Endothelial cell (in vitro differentiated cells): ENCODE measurements around the gene GPR162. TPM values are rescaled to one million over a fixed set of nuclear protein-coding genes. Genes with fewer than 3 reads are reported as not detected.

Experiments
- DNase-seq: peaks from one replicate; pipeline ENCODE4 v3.0.0; 2021; ENCODE audit warnings: low spot score
- H3K27ac Mint-ChIP-seq: one replicate; pipeline ENCODE4 v1.8.0; 2021; ENCODE audit warnings: mixed read lengths, inconsistent platforms; ENCODE audit not compliant: unreplicated experiment
- H3K27me3 Mint-ChIP-seq: one replicate; pipeline ENCODE4 v1.8.0; 2021; ENCODE audit warnings: mild to moderate bottlenecking, moderate library complexity, mixed read lengths, inconsistent platforms; ENCODE audit not compliant: unreplicated experiment
- H3K36me3 Mint-ChIP-seq: one replicate; pipeline ENCODE4 v1.8.0; 2021; ENCODE audit warnings: mild to moderate bottlenecking, low read depth, mixed read lengths, inconsistent platforms; ENCODE audit not compliant: unreplicated experiment
- H3K4me1 Mint-ChIP-seq: one replicate; pipeline ENCODE4 v1.8.0; 2021; ENCODE audit warnings: mild to moderate bottlenecking, mixed read lengths, inconsistent platforms; ENCODE audit not compliant: unreplicated experiment
- H3K4me3 Mint-ChIP-seq: one replicate; pipeline ENCODE4 v1.8.0; 2021; ENCODE audit warnings: mild to moderate bottlenecking, mixed read lengths, inconsistent platforms; ENCODE audit not compliant: unreplicated experiment
- H3K9me3 Mint-ChIP-seq: one replicate; pipeline ENCODE4 v1.8.0; 2021; ENCODE audit warnings: mixed read lengths, inconsistent platforms; ENCODE audit not compliant: unreplicated experiment
- long read RNA-seq: library from polyadenylated mRNA; unstranded; transcript quantifications from one replicate; pipeline ENCODE4 v2.0.0, GENCODE V29; 2020; ENCODE audit not compliant: unreplicated experiment
- total RNA-seq: library from RNA; stranded (reverse); fragmentation: NEBNext Ultra II Directional; extraction: Animal tissue kit (Norgen Biotek cat#: 25700); gene quantifications from one replicate; pipeline ENCODE4 v1.2.1, GENCODE V29; 2021; ENCODE audit not compliant: unreplicated experiment
- TF ChIP-seq, protein P1 (sequence below): fragments of 200-600 bp; sonication (generic); IDR thresholded peaks from one replicate; pipeline ENCODE4 v1.5.0; 2021; ENCODE audit warnings: antibody characterized with exemption; ENCODE audit not compliant: unreplicated experiment

Gene GPR162, protein sequence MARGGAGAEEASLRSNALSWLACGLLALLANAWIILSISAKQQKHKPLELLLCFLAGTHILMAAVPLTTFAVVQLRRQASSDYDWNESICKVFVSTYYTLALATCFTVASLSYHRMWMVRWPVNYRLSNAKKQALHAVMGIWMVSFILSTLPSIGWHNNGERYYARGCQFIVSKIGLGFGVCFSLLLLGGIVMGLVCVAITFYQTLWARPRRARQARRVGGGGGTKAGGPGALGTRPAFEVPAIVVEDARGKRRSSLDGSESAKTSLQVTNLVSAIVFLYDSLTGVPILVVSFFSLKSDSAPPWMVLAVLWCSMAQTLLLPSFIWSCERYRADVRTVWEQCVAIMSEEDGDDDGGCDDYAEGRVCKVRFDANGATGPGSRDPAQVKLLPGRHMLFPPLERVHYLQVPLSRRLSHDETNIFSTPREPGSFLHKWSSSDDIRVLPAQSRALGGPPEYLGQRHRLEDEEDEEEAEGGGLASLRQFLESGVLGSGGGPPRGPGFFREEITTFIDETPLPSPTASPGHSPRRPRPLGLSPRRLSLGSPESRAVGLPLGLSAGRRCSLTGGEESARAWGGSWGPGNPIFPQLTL
- total RNA-seq: 52.7 TPM
- long read RNA-seq, partial matches to known transcripts: 1 of 7 reads
- long read RNA-seq, other reads (novel, unspliced or antisense): 4 of 7 reads

DNA sequence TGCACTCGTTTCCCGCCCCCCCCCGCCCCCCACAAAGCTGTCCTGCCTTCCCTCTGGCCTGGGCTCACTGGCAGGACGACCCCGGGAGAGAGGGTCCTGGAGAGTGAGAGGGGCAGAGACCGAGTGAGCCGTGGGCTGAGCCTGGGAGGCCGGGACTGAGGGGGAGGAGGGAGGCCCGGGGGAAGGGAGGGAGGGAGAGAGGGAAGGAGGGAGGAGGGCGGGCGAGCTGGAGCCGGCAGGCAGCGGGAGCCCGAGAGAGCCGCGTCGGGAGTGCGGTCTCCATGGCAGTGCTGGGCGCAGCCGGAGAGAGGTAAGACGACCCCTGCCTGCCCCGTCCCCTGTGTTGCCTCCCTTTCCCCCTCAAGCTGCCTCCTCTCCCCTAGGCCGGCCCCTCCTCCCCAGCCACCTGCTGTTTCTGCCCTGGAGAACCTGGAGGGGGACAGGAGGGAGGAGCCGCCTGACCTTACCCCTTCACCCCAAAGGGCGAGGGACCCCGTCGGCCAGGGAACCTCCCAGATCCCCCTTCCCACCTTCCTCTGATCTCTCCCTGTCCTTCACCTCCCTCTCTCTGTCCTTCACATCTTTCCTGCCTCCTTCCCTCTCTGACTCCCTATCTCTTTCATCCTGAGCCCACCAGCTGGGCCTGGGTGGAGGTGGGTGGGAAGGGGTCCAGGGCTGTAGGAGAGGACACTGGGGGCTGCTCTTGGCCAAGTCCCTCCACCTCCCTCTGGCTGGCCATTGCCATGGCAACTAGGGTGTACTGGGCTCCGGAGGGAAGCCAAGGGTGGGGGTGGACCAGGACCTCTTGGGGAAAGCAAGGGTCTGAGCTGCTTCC, at the start of gene GPR162:
TSS of gene GPR162 (plus strand) at position 231 of the 835 bp plus-strand sequence. CDS start 2,078 bp downstream, outside the sequence.
- TF ChIP-seq, protein P1, sequence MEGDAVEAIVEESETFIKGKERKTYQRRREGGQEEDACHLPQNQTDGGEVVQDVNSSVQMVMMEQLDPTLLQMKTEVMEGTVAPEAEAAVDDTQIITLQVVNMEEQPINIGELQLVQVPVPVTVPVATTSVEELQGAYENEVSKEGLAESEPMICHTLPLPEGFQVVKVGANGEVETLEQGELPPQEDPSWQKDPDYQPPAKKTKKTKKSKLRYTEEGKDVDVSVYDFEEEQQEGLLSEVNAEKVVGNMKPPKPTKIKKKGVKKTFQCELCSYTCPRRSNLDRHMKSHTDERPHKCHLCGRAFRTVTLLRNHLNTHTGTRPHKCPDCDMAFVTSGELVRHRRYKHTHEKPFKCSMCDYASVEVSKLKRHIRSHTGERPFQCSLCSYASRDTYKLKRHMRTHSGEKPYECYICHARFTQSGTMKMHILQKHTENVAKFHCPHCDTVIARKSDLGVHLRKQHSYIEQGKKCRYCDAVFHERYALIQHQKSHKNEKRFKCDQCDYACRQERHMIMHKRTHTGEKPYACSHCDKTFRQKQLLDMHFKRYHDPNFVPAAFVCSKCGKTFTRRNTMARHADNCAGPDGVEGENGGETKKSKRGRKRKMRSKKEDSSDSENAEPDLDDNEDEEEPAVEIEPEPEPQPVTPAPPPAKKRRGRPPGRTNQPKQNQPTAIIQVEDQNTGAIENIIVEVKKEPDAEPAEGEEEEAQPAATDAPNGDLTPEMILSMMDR: no peak

DNA sequence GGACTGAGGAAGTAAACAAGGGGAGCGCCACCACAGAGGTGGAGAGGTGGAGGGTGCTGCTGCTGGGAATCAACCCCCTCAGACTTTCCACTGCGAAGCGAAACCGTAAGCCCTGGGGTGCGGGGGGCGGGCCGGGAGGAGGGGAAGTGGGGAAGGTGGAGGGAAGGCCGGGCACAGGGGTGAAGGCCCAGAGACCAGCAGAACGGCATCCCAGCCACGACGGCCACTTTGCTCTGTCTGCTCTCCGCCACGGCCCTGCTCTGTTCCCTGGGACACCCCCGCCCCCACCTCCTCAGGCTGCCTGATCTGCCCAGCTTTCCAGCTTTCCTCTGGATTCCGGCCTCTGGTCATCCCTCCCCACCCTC, 49.3 kb upstream of the GPR162 start, which contains the start of gene LAG3:
TSS of gene LAG3 (plus strand) at position 190 of the 365 bp plus-strand sequence. CDS start 333 bp downstream, outside the sequence.
- H3K27me3 Mint-ChIP-seq: peaks cover 19% of the 10 kb centered on the region

More for the DNA sequence above, at the start of gene GPR162:
- no peaks in the 10 kb centered on the region for H3K9me3 Mint-ChIP-seq
- H3K4me1 Mint-ChIP-seq: peaks cover 57% of the 10 kb centered on the region
- peak; percentile 45 for DNase-seq
- H3K27ac Mint-ChIP-seq: peak within 1 kb of the TSS; percentile 81
- peaks cover 20% of the 10 kb centered on the region for H3K36me3 Mint-ChIP-seq
- peaks cover 27% of the 10 kb centered on the region for H3K27me3 Mint-ChIP-seq
- peak within 1 kb of the TSS; percentile 92 for H3K4me3 Mint-ChIP-seq

DNA sequence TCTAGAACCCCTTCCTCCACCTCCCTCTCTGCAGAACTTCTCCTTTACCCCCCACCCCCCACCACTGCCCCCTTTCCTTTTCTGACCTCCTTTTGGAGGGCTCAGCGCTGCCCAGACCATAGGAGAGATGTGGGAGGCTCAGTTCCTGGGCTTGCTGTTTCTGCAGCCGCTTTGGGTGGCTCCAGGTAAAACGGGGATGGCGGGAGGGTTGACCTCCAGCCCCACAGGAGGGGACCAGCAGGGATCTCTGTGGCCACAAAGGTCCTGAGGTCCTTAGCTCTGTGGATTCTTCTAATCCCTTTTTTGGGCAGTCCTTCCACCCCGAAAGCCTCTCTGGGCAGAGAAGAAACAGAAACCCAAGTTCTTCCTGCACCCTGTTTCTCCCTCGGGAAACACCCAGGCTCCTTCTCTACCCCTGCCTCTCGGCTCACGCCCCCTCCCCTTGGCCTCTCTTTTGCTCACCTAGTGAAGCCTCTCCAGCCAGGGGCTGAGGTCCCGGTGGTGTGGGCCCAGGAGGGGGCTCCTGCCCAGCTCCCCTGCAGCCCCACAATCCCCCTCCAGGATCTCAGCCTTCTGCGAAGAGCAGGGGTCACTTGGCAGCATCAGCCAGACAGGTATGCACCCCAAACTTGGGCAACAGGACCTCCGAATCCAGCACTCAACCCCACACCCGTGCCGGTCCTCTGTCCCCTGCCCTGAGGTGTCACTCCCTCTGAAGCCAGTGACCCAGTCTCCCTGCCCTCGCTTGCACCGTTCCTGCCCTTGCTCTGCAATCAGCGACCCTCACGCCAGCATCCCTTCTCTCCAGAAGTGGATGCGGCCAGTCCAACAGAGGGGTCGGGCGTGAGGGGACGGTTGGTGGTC, 48.7 kb upstream of the GPR162 start:
- Mint-ChIP-seq H3K36me3 (peaks cover 58% of the 10 kb centered on the region), H3K27me3 (peaks cover 13% of the 10 kb centered on the region), H3K27ac (no peak overlapping the region), H3K9me3 (no peaks in the 10 kb centered on the region), H3K4me1 (peaks cover 47% of the 10 kb centered on the region), H3K4me3 (peak overlapping the region; percentile 67)
- TF ChIP-seq, protein P1: no peak
- DNase-seq: peak; percentile 16

More for the DNA sequence above, 49.3 kb upstream of the GPR162 start, which contains the start of gene LAG3:
- no peaks in the 10 kb centered on the region for H3K9me3 Mint-ChIP-seq
- H3K4me3 Mint-ChIP-seq: peak within 1 kb of the TSS; percentile 67
- TF ChIP-seq, protein P1: no peak
- H3K27ac Mint-ChIP-seq: peak within 1 kb of the TSS; percentile 88
- DNase-seq: no peak
- peaks cover 58% of the 10 kb centered on the region for H3K36me3 Mint-ChIP-seq
- H3K4me1 Mint-ChIP-seq: peaks cover 54% of the 10 kb centered on the region

DNA sequence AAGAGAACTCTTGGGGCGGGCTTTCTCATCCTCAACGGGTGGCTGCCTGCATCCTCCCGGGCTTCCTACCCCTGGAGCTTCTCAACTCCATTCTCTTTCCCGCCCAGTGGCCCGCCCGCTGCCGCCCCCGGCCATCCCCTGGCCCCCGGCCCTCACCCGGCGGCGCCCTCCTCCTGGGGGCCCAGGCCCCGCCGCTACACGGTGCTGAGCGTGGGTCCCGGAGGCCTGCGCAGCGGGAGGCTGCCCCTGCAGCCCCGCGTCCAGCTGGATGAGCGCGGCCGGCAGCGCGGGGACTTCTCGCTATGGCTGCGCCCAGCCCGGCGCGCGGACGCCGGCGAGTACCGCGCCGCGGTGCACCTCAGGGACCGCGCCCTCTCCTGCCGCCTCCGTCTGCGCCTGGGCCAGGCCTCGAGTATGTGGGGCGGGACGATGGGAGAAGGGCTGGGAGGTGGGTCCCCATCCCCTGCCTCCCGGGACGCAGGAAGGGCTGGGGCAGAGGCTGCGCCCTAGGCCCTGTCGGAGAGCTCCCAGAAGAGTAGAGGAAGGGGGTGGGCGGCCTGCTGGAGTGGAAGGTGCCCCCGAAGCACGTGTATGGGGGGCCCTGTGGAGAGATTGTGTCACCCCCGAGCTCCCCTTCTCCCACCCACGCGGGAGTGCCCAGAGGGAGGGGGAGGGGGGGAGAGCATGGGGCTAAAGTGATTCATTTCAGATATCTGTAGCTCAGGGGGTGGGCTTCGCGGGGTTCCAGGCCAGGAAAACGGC, 47.9 kb upstream of the GPR162 start:
- H3K9me3 Mint-ChIP-seq: no peaks in the 10 kb centered on the region
- H3K36me3 Mint-ChIP-seq: peaks cover 62% of the 10 kb centered on the region
- no peak for DNase-seq
- H3K27me3 Mint-ChIP-seq: peaks cover 18% of the 10 kb centered on the region
- no peak overlapping the region for H3K4me3 Mint-ChIP-seq
- TF ChIP-seq, protein P1: no peak
- peaks cover 48% of the 10 kb centered on the region for H3K4me1 Mint-ChIP-seq
- no peak overlapping the region for H3K27ac Mint-ChIP-seq
